Type B pancreatic cell (in vitro differentiated cells): ENCODE data around the gene PEX10. TPM values are rescaled to one million over a fixed set of nuclear protein-coding genes. Genes with fewer than 3 reads are reported as not detected.

Experiments used
- DNase-seq: peaks from one replicate; pipeline ENCODE4 v3.0.0; 2021; ENCODE audit warnings: mixed read lengths; ENCODE audit not compliant: unreplicated experiment; ENCODE audit errors: extremely low spot score
- H3K27ac Mint-ChIP-seq: 2 replicates; pipeline ENCODE4 v1.8.0; 2021; ENCODE audit warnings: mild to moderate bottlenecking, mixed read lengths
- H3K27me3 Mint-ChIP-seq: 2 replicates; pipeline ENCODE4 v1.8.0; 2021; ENCODE audit warnings: mixed read lengths
- H3K36me3 Mint-ChIP-seq: 2 replicates; pipeline ENCODE4 v1.8.0; 2021; ENCODE audit warnings: mixed read lengths
- H3K4me1 Mint-ChIP-seq: one replicate; pipeline ENCODE4 v1.8.0; 2021; ENCODE audit warnings: mixed read lengths; ENCODE audit not compliant: unreplicated experiment
- H3K4me3 Mint-ChIP-seq: 2 replicates; pipeline ENCODE4 v1.8.0; 2021; ENCODE audit warnings: mild to moderate bottlenecking, mixed read lengths
- H3K9me3 Mint-ChIP-seq: 2 replicates; pipeline ENCODE4 v1.8.0; 2021; ENCODE audit warnings: mixed read lengths
- CTCF ChIP-seq: fragments of 200-600 bp; sonication (generic); conservative IDR thresholded peaks from 2 replicates; pipeline ENCODE4 v1.5.0; 2021; ENCODE audit warnings: antibody characterized with exemption, mild to moderate bottlenecking
- total RNA-seq: library from RNA; stranded (reverse); gene quantifications from 2 replicates; pipeline ENCODE4 v1.2.1, GENCODE V29; 2021; ENCODE audit warnings: low replicate concordance

PEX10 gene
- total RNA-seq, 1 donor from 2014 or later: 27.3 TPM

DNA sequence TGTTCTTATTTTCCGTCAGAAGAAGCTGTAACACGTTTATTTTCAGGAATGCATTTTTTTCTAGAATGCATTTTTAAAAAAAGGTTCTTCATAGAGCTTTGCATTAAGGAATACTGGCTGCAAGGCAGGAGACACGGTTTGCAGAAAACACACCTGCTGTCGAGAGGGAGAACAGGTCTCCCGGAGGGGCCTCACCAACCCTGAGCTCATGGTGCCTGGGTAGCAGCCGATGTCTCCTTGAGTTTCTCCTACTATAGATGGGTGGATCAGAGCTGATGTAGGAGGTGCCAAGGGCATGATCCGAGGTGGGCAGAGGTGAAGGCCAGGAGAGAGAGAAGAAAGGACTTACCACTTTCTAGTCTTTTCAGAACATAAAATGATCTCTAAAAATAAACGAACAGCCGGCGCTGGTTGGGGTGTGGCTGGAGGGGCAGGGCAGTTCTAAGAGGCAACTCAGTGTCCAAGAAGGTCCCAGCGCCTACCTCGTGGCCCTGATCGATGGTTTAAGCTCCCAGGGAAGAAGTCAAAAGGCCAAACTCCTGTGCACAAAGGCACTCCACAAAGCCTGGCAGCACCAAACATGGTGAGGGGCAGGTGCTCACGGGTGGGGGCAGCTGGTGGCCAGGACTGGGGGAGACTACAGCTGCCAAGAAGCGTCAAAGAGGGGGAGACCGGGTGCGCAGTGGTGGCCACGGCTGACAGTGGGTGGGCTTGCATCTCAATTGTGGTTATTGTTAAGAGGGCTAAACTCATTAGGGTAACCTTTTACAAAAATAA is 33.2 kb downstream of the PEX10 start:
- H3K9me3 Mint-ChIP-seq: no peaks in the 10 kb centered on the region
- no peaks in the 10 kb centered on the region for H3K36me3 Mint-ChIP-seq
- H3K27me3 Mint-ChIP-seq: no peaks in the 10 kb centered on the region
- TF ChIP-seq CTCF: no peak
- DNase-seq: no peak
- H3K4me1 Mint-ChIP-seq: no peaks in the 10 kb centered on the region
- H3K27ac Mint-ChIP-seq: no peak overlapping the region
- no peak overlapping the region for H3K4me3 Mint-ChIP-seq

GRCh38 chr1:2378441-2378851 is 33.9 kb downstream of the PEX10 start:
- TF ChIP-seq CTCF: no peak
- no peaks in the 10 kb centered on the region for H3K36me3 Mint-ChIP-seq
- DNase-seq: no peak
- H3K9me3 Mint-ChIP-seq: no peaks in the 10 kb centered on the region
- no peak overlapping the region for H3K4me3 Mint-ChIP-seq
- no peaks in the 10 kb centered on the region for H3K27me3 Mint-ChIP-seq
- no peak overlapping the region for H3K27ac Mint-ChIP-seq
- no peaks in the 10 kb centered on the region for H3K4me1 Mint-ChIP-seq

DNA sequence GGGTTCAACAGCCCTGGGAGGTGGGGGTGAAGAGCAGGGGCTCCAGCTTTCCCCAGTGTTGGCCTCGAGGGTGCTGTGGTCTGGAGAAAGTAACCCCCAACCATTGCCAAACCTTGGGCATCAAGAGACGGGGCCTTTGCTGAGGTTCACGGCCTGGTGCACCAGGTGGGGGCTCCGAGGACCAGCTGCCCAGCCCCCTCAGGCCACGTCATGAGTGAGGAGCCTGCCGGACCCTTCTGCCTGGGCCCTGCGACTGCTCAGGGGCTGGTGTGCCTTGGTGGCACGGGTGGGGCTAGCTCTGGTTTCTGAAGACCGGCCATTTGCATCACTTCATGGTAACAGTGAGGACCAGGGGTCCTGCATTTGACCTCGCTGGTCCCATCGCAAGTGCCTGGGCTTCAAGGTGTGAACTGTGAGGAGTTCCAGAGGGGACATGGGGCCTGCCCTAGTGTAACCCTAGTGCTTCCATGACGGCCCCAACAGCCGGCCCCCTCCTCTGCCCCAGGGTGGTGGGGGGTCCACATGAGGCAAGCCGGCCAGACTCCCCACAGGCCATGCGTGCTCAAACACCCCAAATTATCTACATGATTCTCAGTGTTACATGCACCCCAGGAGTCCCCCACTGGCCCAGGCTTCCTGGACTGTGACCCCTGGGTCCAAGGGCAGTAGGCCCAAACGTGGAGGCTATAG is 34.5 kb downstream of the PEX10 start:
- TF ChIP-seq CTCF: no peak
- H3K27ac Mint-ChIP-seq: no peak overlapping the region
- no peaks in the 10 kb centered on the region for H3K4me1 Mint-ChIP-seq
- H3K36me3 Mint-ChIP-seq: no peaks in the 10 kb centered on the region
- H3K4me3 Mint-ChIP-seq: no peak overlapping the region
- no peaks in the 10 kb centered on the region for H3K9me3 Mint-ChIP-seq
- DNase-seq: no peak
- H3K27me3 Mint-ChIP-seq: no peaks in the 10 kb centered on the region

- no peaks in the 10 kb centered on the region for H3K36me3 Mint-ChIP-seq
- TF ChIP-seq CTCF: no peak
- no peak overlapping the region for H3K27ac Mint-ChIP-seq
- H3K4me3 Mint-ChIP-seq: no peak overlapping the region
- H3K4me1 Mint-ChIP-seq: no peaks in the 10 kb centered on the region
- no peak for DNase-seq
- H3K9me3 Mint-ChIP-seq: no peaks in the 10 kb centered on the region
- no peaks in the 10 kb centered on the region for H3K27me3 Mint-ChIP-seq
Measured at GRCh38 chr1:2376931-2377672, 35.3 kb downstream of the PEX10 start.

GRCh38 chr1:2376261-2376741 is 36.1 kb downstream of the PEX10 start:
- no peaks in the 10 kb centered on the region for H3K36me3 Mint-ChIP-seq
- TF ChIP-seq CTCF: no peak
- no peak overlapping the region for H3K4me3 Mint-ChIP-seq
- H3K27me3 Mint-ChIP-seq: no peaks in the 10 kb centered on the region
- H3K9me3 Mint-ChIP-seq: no peaks in the 10 kb centered on the region
- no peak overlapping the region for H3K27ac Mint-ChIP-seq
- no peak for DNase-seq
- no peaks in the 10 kb centered on the region for H3K4me1 Mint-ChIP-seq
